ENCODE data around the gene BTG1. TPM values are rescaled to one million over a fixed set of nuclear protein-coding genes. Genes with fewer than 3 reads are reported as not detected.
A peak's percentile ranks its signal among the peaks of the same experiment; 100 is the strongest.

Gene BTG1, protein sequence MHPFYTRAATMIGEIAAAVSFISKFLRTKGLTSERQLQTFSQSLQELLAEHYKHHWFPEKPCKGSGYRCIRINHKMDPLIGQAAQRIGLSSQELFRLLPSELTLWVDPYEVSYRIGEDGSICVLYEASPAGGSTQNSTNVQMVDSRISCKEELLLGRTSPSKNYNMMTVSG
- total RNA-seq (2014; rRNA removed; shearing (Covaris generic)) (15.5 and 16.0 TPM in 2 replicates), polyA plus RNA-seq (2016; fragmentation: Nextera tagmentation; extraction: Ambion mirVana) (26.8 and 36.2 TPM in 2 replicates)
- long read RNA-seq, full-length matches to known transcripts, result 12 of 12 reads
- long read RNA-seq, partial matches to known transcripts, result 0 of 12 reads
- long read RNA-seq, other reads (novel, unspliced or antisense), result 0 of 12 reads

DNA sequence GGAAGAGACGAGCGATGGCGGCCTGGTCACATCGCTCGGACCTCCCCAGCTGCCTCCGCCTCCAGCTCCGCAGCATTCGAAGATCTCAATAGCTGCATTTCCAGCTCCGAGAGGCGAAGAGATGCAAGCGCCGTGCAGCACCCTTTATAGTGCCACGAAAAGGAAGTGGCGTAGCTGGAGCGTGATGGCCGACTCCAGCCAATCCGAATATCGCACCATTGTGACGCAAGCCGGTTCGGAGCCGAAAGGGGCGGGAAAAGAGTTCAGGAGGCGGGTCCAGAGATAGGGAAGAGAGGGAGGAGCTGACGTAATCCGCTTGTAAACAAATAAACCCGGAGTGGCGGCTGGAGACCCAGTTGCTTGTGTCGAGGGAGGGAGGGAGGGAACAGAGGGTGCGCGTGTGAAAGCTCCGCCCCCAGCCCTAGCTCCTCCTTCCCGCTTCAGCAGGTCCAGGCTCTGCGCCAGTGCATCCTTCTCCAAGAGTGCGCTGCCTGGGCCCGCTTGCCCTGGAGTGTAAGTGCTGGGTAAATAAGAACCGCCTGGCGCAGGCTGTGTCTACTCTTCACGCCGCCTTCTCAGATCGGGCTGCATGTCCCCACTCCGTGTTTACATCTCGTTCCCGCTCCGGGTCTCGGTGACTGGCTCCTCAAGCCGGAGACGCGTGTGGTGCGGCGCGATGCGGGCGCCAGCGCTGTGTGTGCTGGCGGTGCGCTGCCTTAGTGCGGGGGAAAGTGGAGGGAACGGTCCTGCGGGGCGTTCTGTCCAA lies at the start of gene BTG1:
TSS of gene BTG1 (minus strand) at position 116 of the 766 bp plus-strand sequence. CDS start 311 bp downstream, outside the sequence.
- Mint-ChIP-seq H3K9me3 (peaks cover 6% of the 10 kb centered on the region; the same call in 2 of the 3 replicates), H3K36me3 (ENCODE audit: low read depth) (peaks cover 42% of the 10 kb centered on the region), H3K4me3 (peak within 1 kb of the TSS; percentile 98), H3K4me1 (peaks cover 36% of the 10 kb centered on the region), H3K27ac (peak within 1 kb of the TSS; percentile 99), H3K27me3 (ENCODE audit: insufficient read depth, low read depth, poor library complexity) (peaks cover 20% of the 10 kb centered on the region)
- H3K9me2 ChIP-seq (ENCODE audit: insufficient read depth), result no peaks in the 10 kb centered on the region
- H3K79me2 ChIP-seq (replicated peaks; ENCODE audit: insufficient read depth), result peaks cover 46% of the 10 kb centered on the region
- H4K20me1 ChIP-seq (replicated peaks; ENCODE audit: insufficient read depth), result peaks cover 8% of the 10 kb centered on the region; the same call in 1 of the 2 replicates
- H3K4me1 ChIP-seq (ENCODE audit: insufficient read depth), result peaks cover 32% of the 10 kb centered on the region
- peak within 1 kb of the TSS; percentile 64; the same call in 1 of the 2 replicates for H2AFZ ChIP-seq
- no peaks in the 10 kb centered on the region for H3F3A ChIP-seq (replicated peaks; ENCODE audit: low read depth)
- ATAC-seq (peak; percentile 81), DNase-seq (ENCODE audit: low spot score) (peak; percentile 100)
- H3K4me3 ChIP-seq, result peak within 1 kb of the TSS; percentile 82
- peaks cover 13% of the 10 kb centered on the region; the same call in 1 of the 2 replicates for H3K36me3 ChIP-seq (ENCODE audit: insufficient read depth)
- no peaks in the 10 kb centered on the region for H3K27me3 ChIP-seq (ENCODE audit: insufficient read depth)
- peak within 1 kb of the TSS; percentile 89 for H3K4me2 ChIP-seq
- peak within 1 kb of the TSS; percentile 94 for H3K27ac ChIP-seq (ENCODE audit: low read depth)
- TF ChIP-seq CREB1 (CRISPR knock-in tag; IDR thresholded peaks at IDR 0.05; ENCODE audit: low read depth) (peak; percentile 93), POLR2AphosphoS5 (IDR thresholded peaks at IDR 0.05; ENCODE audit: low read depth) (peak; percentile 99), STAT1 (IDR thresholded peaks at IDR 0.05; ENCODE audit: unreplicated experiment) (no peak), JUNB (IDR thresholded peaks at IDR 0.05; ENCODE audit: unreplicated experiment) (no peak), NANOG (IDR thresholded peaks at IDR 0.05; ENCODE audit: borderline replicate concordance) (no peak), ZNF331 (CRISPR knock-in tag; IDR thresholded peaks at IDR 0.05; ENCODE audit: low read depth) (no peak), ZNF114 (CRISPR knock-in tag; IDR thresholded peaks at IDR 0.05) (peak; percentile 97)
- TF ChIP-seq, protein P1, sequence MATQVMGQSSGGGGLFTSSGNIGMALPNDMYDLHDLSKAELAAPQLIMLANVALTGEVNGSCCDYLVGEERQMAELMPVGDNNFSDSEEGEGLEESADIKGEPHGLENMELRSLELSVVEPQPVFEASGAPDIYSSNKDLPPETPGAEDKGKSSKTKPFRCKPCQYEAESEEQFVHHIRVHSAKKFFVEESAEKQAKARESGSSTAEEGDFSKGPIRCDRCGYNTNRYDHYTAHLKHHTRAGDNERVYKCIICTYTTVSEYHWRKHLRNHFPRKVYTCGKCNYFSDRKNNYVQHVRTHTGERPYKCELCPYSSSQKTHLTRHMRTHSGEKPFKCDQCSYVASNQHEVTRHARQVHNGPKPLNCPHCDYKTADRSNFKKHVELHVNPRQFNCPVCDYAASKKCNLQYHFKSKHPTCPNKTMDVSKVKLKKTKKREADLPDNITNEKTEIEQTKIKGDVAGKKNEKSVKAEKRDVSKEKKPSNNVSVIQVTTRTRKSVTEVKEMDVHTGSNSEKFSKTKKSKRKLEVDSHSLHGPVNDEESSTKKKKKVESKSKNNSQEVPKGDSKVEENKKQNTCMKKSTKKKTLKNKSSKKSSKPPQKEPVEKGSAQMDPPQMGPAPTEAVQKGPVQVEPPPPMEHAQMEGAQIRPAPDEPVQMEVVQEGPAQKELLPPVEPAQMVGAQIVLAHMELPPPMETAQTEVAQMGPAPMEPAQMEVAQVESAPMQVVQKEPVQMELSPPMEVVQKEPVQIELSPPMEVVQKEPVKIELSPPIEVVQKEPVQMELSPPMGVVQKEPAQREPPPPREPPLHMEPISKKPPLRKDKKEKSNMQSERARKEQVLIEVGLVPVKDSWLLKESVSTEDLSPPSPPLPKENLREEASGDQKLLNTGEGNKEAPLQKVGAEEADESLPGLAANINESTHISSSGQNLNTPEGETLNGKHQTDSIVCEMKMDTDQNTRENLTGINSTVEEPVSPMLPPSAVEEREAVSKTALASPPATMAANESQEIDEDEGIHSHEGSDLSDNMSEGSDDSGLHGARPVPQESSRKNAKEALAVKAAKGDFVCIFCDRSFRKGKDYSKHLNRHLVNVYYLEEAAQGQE (IDR thresholded peaks at IDR 0.05; ENCODE audit: unreplicated experiment), result peak; percentile 42
- TF ChIP-seq, protein P2, sequence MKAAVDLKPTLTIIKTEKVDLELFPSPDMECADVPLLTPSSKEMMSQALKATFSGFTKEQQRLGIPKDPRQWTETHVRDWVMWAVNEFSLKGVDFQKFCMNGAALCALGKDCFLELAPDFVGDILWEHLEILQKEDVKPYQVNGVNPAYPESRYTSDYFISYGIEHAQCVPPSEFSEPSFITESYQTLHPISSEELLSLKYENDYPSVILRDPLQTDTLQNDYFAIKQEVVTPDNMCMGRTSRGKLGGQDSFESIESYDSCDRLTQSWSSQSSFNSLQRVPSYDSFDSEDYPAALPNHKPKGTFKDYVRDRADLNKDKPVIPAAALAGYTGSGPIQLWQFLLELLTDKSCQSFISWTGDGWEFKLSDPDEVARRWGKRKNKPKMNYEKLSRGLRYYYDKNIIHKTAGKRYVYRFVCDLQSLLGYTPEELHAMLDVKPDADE (IDR thresholded peaks at IDR 0.05), result 0 out of 2 replicates have a peak, but pooled peaks have one; percentile 56
- TF ChIP-seq, protein P3, sequence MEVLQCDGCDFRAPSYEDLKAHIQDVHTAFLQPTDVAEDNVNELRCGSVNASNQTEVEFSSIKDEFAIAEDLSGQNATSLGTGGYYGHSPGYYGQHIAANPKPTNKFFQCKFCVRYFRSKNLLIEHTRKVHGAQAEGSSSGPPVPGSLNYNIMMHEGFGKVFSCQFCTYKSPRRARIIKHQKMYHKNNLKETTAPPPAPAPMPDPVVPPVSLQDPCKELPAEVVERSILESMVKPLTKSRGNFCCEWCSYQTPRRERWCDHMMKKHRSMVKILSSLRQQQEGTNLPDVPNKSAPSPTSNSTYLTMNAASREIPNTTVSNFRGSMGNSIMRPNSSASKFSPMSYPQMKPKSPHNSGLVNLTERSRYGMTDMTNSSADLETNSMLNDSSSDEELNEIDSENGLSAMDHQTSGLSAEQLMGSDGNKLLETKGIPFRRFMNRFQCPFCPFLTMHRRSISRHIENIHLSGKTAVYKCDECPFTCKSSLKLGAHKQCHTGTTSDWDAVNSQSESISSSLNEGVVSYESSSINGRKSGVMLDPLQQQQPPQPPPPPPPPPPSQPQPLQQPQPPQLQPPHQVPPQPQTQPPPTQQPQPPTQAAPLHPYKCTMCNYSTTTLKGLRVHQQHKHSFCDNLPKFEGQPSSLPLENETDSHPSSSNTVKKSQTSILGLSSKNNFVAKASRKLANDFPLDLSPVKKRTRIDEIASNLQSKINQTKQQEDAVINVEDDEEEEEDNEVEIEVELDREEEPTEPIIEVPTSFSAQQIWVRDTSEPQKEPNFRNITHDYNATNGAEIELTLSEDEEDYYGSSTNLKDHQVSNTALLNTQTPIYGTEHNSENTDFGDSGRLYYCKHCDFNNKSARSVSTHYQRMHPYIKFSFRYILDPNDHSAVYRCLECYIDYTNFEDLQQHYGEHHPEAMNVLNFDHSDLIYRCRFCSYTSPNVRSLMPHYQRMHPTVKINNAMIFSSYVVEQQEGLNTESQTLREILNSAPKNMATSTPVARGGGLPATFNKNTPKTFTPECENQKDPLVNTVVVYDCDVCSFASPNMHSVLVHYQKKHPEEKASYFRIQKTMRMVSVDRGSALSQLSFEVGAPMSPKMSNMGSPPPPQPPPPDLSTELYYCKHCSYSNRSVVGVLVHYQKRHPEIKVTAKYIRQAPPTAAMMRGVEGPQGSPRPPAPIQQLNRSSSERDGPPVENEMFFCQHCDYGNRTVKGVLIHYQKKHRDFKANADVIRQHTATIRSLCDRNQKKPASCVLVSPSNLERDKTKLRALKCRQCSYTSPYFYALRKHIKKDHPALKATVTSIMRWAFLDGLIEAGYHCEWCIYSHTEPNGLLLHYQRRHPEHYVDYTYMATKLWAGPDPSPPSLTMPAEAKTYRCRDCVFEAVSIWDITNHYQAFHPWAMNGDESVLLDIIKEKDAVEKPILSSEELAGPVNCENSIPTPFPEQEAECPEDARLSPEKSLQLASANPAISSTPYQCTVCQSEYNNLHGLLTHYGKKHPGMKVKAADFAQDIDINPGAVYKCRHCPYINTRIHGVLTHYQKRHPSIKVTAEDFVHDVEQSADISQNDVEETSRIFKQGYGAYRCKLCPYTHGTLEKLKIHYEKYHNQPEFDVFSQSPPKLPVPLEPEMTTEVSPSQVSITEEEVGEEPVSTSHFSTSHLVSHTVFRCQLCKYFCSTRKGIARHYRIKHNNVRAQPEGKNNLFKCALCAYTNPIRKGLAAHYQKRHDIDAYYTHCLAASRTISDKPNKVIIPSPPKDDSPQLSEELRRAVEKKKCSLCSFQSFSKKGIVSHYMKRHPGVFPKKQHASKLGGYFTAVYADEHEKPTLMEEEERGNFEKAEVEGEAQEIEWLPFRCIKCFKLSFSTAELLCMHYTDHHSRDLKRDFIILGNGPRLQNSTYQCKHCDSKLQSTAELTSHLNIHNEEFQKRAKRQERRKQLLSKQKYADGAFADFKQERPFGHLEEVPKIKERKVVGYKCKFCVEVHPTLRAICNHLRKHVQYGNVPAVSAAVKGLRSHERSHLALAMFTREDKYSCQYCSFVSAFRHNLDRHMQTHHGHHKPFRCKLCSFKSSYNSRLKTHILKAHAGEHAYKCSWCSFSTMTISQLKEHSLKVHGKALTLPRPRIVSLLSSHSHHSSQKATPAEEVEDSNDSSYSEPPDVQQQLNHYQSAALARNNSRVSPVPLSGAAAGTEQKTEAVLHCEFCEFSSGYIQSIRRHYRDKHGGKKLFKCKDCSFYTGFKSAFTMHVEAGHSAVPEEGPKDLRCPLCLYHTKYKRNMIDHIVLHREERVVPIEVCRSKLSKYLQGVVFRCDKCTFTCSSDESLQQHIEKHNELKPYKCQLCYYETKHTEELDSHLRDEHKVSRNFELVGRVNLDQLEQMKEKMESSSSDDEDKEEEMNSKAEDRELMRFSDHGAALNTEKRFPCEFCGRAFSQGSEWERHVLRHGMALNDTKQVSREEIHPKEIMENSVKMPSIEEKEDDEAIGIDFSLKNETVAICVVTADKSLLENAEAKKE (CRISPR knock-in tag; IDR thresholded peaks at IDR 0.05), result no peak
- TF ChIP-seq, protein P4, sequence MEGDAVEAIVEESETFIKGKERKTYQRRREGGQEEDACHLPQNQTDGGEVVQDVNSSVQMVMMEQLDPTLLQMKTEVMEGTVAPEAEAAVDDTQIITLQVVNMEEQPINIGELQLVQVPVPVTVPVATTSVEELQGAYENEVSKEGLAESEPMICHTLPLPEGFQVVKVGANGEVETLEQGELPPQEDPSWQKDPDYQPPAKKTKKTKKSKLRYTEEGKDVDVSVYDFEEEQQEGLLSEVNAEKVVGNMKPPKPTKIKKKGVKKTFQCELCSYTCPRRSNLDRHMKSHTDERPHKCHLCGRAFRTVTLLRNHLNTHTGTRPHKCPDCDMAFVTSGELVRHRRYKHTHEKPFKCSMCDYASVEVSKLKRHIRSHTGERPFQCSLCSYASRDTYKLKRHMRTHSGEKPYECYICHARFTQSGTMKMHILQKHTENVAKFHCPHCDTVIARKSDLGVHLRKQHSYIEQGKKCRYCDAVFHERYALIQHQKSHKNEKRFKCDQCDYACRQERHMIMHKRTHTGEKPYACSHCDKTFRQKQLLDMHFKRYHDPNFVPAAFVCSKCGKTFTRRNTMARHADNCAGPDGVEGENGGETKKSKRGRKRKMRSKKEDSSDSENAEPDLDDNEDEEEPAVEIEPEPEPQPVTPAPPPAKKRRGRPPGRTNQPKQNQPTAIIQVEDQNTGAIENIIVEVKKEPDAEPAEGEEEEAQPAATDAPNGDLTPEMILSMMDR (conservative IDR thresholded peaks at IDR 0.05; ENCODE audit: low read depth in 2 of 2), result no peak

All from GM23338 (cell line).